GM18505 (cell line): Measurements from ENCODE around the gene NRN1.

Source experiments
- ATAC-seq: cut with Tn5 transposase; IDR thresholded peaks from one replicate; pipeline ENCODE4 v1.9.1; 2021; ENCODE audit not compliant: unreplicated experiment
- POLR2A ChIP-seq: IDR thresholded peaks from 4 replicates; pipeline ENCODE4 v1.6.1; 2011; ENCODE audit warnings: borderline replicate concordance; ENCODE audit not compliant: insufficient read depth, insufficient read length; ENCODE audit errors: extremely low read depth

Gene NRN1

GRCh38 chr6:5998711-5999687, 7.7 kb downstream of the NRN1 start:
- ATAC-seq, result no peak

GRCh38 chr6:5998236-5998635, 8.5 kb downstream of the NRN1 start:
- no peak for TF ChIP-seq POLR2A
- no peak for ATAC-seq

More at GRCh38 chr6:5998711-5999687, 7.7 kb downstream of the NRN1 start:
- TF ChIP-seq POLR2A, result no peak

DNA sequence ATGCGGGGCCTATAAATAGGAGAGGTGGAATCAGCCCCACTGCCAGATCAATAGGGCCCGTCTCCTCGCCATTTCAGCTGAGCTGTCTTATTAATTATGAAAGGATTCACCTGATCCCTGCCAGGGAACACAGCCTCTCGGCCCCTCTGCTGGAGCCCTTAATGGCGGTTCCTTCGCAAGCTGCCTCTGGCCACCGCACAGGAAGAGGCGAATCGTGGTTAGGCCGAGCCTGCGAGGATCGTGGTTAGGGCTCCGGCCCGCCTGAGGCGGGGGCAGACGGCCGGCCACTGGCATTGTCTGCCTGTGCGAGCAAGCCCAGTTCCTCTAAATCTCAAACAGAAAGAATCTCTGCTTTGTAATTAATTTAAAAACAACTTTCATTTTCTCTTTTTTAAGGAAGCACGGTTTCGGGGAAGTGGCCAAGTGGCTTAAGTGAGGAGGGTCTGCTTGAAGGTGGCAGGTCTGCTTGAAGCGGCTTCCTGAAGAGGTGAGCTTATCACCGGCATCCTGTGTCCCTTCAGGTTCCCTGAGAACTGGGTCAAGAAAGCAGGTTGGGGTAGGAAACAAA, 9.2 kb downstream of the NRN1 start:
- no peak for ATAC-seq
- TF ChIP-seq POLR2A, result no peak

DNA sequence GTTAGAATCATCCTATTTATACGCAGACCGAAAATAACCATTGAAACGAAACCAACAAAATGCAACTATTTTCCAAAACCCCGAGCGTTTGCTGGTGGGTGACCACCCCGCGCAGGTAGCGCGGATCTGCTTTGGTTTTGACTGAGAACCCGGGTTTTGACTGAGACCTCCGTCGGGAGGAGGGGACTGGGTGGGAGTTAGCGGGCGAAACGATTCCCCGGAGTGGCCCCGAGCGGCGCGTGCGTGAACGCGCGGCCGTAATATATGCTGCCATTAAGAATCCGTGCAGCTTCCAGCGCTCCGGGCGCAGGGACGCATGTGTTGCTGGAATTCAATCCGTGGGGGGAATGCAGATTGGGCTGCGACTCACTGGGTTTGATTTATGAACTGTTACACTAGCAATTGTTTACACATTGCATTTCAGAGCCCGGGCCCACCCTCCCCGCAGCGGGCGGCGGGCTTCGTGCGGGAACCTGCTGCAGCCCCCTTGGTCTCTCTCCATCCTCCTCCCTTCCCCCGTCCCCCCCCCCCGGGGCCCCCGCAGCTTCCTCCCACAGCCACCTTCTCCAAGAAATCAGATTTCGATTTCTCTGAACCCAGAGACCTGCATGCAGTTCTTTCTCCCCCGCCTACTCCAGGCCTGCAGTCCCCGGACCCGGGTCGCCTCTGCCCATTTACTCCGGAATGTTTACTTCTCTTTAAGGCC, 9.9 kb downstream of the NRN1 start:
- TF ChIP-seq POLR2A, result no peak
- ATAC-seq, result no peak

DNA sequence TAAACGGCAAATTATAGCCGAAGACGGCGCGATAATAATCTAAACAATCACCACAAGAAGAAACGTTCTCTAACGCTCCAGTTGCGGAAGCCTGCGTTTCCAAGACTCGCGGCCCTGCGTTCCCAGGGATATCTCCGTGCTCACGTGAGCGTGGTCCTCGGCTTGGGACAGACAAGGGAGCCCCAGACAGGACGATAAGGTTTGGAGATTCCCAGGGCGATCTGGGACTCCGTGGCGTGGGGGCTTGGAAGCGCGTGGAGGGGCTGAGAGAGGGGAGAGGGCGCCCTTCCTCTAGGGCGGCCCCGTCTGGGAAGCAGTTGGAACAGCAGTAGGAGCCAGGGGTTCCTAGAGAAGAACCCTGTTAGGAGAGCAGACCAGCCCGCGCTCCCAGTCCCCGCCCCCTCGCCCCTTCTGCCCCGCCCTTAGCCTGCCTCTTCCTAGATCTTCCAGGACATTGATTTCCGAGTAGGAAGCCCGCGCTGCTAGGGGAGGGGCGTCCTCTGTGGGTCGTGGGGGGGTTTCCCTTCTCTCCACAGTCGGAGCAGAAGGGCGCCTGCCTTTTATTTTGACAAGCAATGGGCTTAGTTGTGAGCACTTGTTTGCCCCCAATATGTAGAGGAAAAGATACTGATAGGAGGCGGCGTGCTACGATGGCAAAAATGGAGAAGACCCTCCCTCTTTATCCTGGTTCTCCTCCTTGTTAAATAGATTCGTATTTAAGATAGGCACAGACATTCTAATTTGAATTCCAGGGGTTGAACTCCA, 10.6 kb downstream of the NRN1 start:
- no peak for TF ChIP-seq POLR2A
- no peak for ATAC-seq

- TF ChIP-seq POLR2A, result no peak
- ATAC-seq, result no peak
These were observed 11.1 kb downstream of the NRN1 start for GRCh38 chr6:5995658-5995948.

GRCh38 chr6:5994999-5995657, 11.6 kb downstream of the NRN1 start:
- no peak for TF ChIP-seq POLR2A
- no peak for ATAC-seq

- ATAC-seq, result no peak
- no peak for TF ChIP-seq POLR2A
These were observed 12.3 kb downstream of the NRN1 start for GRCh38 chr6:5994234-5994998.

DNA sequence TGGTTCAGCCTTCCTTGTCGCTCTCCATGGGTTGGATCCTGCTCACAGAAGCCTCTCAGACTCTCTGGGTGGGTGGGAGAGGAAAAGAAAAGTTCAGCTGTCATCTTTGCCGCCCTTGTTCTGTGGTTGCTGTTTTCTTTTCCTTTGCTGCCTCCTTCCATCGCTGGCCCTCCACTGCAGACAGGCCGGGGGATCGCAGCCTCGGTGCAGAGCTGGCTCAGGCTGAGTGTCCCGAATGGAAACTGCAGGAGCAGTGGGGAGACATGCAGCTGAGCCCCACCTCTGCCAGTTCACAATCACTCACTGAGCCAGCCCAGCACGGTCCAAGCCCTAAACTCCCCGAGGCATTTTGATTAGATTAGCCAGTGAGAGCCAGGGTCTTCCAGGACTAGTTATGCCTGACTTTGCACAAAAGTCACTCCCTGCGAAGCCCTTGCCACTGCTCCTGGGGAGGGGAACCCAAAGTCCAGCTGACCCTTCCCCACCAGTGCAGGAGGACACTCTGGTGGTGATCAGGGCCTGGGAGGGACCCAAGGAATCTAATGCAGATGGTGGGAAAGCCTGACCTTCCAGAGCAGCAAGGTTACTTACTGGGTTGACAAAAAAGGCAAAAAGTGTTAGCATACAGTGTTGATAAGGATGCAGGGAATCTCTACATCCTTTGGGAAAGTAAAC, 14.0 kb downstream of the NRN1 start:
- TF ChIP-seq POLR2A, result no peak
- no peak for ATAC-seq

- ATAC-seq, result no peak
- no peak for TF ChIP-seq POLR2A
These were observed 15.9 kb downstream of the NRN1 start for GRCh38 chr6:5990786-5991185.

- TF ChIP-seq POLR2A, result no peak
- no peak for ATAC-seq
These were observed 17.5 kb downstream of the NRN1 start for GRCh38 chr6:5989141-5989723.

DNA sequence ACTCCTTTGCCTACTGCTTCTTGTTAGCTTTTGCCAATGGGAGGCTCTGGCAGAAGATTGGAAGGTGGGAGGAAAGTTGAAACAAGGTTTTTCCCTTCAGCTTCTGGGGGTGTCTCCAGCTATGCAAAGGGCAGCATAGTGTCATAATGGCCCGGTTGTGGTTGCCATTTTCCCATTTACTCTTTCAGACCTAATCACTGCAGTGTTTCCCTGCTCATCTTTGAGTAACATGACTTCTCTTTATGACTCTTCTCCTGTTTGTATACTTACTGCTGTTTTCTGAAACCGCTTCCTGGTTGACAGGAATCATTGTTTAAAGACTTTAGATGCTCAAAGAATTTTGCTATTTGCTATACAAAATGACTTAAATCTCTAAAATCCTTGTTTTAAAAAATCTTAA, 19.9 kb downstream of the NRN1 start:
- no peak for ATAC-seq
- TF ChIP-seq POLR2A, result no peak
